Endodermal cell (in vitro differentiated cells): ENCODE data around the gene ITM2B. TPM values are rescaled to one million over a fixed set of nuclear protein-coding genes. Genes with fewer than 3 reads are reported as not detected.

Experiments
- DNase-seq: peaks from one replicate; pipeline ENCODE4 v3.0.0-alpha.2; 2017
- H3K27ac ChIP-seq: 2 replicates; pipeline ENCODE4 v1.5.1; 2013; ENCODE audit warnings: mild to moderate bottlenecking, low read depth, low read length, moderate library complexity
- H3K27me3 ChIP-seq: 2 replicates; pipeline ENCODE4 v1.6.1; 2013; ENCODE audit warnings: mild to moderate bottlenecking, low read length, moderate library complexity; ENCODE audit not compliant: insufficient read depth, control insufficient read depth, poor library complexity, severe bottlenecking
- H3K36me3 ChIP-seq: 2 replicates; pipeline ENCODE4 v1.7.0; 2013; ENCODE audit warnings: mild to moderate bottlenecking, low read length, moderate library complexity; ENCODE audit not compliant: control insufficient read depth, insufficient read depth
- H3K4me1 ChIP-seq: one replicate; pipeline ENCODE4 v1.7.0; 2013; ENCODE audit warnings: low read length; ENCODE audit not compliant: control insufficient read depth, insufficient read depth
- H3K4me3 ChIP-seq: 2 replicates; pipeline ENCODE4 v1.5.1; 2013; ENCODE audit warnings: mild to moderate bottlenecking, low read length, moderate library complexity
- H3K9ac ChIP-seq: 2 replicates; pipeline ENCODE4 v1.6.1; 2013; ENCODE audit warnings: mild to moderate bottlenecking, low read length, moderate library complexity; ENCODE audit not compliant: poor library complexity, severe bottlenecking; ENCODE audit errors: extremely low read depth
- H3K9me3 ChIP-seq: 2 replicates; pipeline ENCODE4 v1.6.1; 2013; ENCODE audit warnings: mild to moderate bottlenecking, low read length, moderate library complexity; ENCODE audit not compliant: control insufficient read depth
- H3K27ac Mint-ChIP-seq: 2 replicates; pipeline ENCODE4 v1.8.0; 2020; ENCODE audit warnings: mixed read lengths
- H3K27me3 Mint-ChIP-seq: 2 replicates; pipeline ENCODE4 v1.8.0; 2021; ENCODE audit warnings: mild to moderate bottlenecking, mixed read lengths; ENCODE audit not compliant: insufficient read depth
- H3K36me3 Mint-ChIP-seq: 2 replicates; pipeline ENCODE4 v1.8.0; 2020; ENCODE audit warnings: low read depth, mixed read lengths
- H3K4me1 Mint-ChIP-seq: 2 replicates; pipeline ENCODE4 v1.8.0; 2020; ENCODE audit warnings: mixed read lengths
- H3K4me3 Mint-ChIP-seq: 2 replicates; pipeline ENCODE4 v1.8.0; 2020; ENCODE audit warnings: mild to moderate bottlenecking, moderate library complexity, mixed read lengths
- H3K9me3 Mint-ChIP-seq: 2 replicates; pipeline ENCODE4 v1.8.0; 2020; ENCODE audit warnings: mild to moderate bottlenecking, mixed read lengths
- CTCF ChIP-seq: fragments of 200-600 bp; sonication (generic); conservative IDR thresholded peaks from 2 replicates; pipeline ENCODE4 v1.5.0; 2021; ENCODE audit warnings: antibody characterized with exemption, mild to moderate bottlenecking
- WGBS, 2 experiments: methylation state at CpG; one replicate each; pipeline versions ENCODE4 v1.1.5 to v1.1.7; 2013; ENCODE audit warnings: missing lambda C conversion rate in 2 of 2, mixed read lengths in 1 of 2; ENCODE audit not compliant: insufficient coverage in 1 of 2, insufficient read length in 1 of 2; 5-methylcytosine and 5-hydroxymethylcytosine counted together
- total RNA-seq, 2 donors: library from RNA; stranded (reverse); fragmentation: NEBNext Ultra II Directional in 1 of 2; extraction: Animal tissue kit (Norgen Biotek cat#: 25700) in 1 of 2; gene quantifications; 2 replicates in 1 of 2; 3 replicates in 1 of 2; pipeline ENCODE4 v1.2.1, GENCODE V29; 2021

Gene ITM2B
- total RNA-seq, 2 donors from 2014 or later: 158 to 170 TPM

GRCh38 chr13:48311223-48311622 is 78.2 kb downstream of the ITM2B start:
- no peaks in the 10 kb centered on the region for H3K27me3 Mint-ChIP-seq
- Histone ChIP-seq H3K27me3 (no peaks in the 10 kb centered on the region), H3K4me3 (no peak overlapping the region), H3K9me3 (no peaks in the 10 kb centered on the region), H3K36me3 (no peaks in the 10 kb centered on the region), H3K4me1 (no peaks in the 10 kb centered on the region), H3K27ac (no peak overlapping the region), H3K9ac (no peak overlapping the region)
- no peaks in the 10 kb centered on the region for H3K4me1 Mint-ChIP-seq
- peaks cover 10% of the 10 kb centered on the region for H3K9me3 Mint-ChIP-seq
- H3K4me3 Mint-ChIP-seq: no peak overlapping the region
- peaks cover 14% of the 10 kb centered on the region for H3K36me3 Mint-ChIP-seq
- no peak for DNase-seq
- TF ChIP-seq CTCF: no peak
- WGBS, 2 experiments: 100% methylated on average over 1 of the region's 1 CpG
- no peak overlapping the region for H3K27ac Mint-ChIP-seq

- WGBS, 2 experiments: 88 to 93% methylated on average over 13 to 16 of the region's 17 CpGs
- TF ChIP-seq CTCF: no peak
- Histone ChIP-seq H3K27me3 (no peaks in the 10 kb centered on the region), H3K9me3 (no peaks in the 10 kb centered on the region), H3K36me3 (no peaks in the 10 kb centered on the region), H3K9ac (no peak overlapping the region), H3K4me1 (no peaks in the 10 kb centered on the region), H3K27ac (no peak overlapping the region), H3K4me3 (no peak overlapping the region)
- no peak for DNase-seq
- peaks cover 16% of the 10 kb centered on the region for H3K9me3 Mint-ChIP-seq
- no peak overlapping the region for H3K4me3 Mint-ChIP-seq
- H3K4me1 Mint-ChIP-seq: no peaks in the 10 kb centered on the region
- no peak overlapping the region for H3K27ac Mint-ChIP-seq
- peaks cover 29% of the 10 kb centered on the region for H3K36me3 Mint-ChIP-seq
- H3K27me3 Mint-ChIP-seq: no peaks in the 10 kb centered on the region
Observed at GRCh38 chr13:48315969-48316650, 83.1 kb downstream of the ITM2B start.

GRCh38 chr13:48316826-48317510 is 84.0 kb downstream of the ITM2B start:
- no peaks in the 10 kb centered on the region for H3K36me3 ChIP-seq
- H3K27me3 Mint-ChIP-seq: no peaks in the 10 kb centered on the region
- no peaks in the 10 kb centered on the region for H3K4me1 ChIP-seq
- H3K4me3 ChIP-seq: no peak overlapping the region
- no peaks in the 10 kb centered on the region for H3K27me3 ChIP-seq
- H3K4me3 Mint-ChIP-seq: no peak overlapping the region
- peaks cover 23% of the 10 kb centered on the region for H3K9me3 Mint-ChIP-seq
- H3K27ac Mint-ChIP-seq: no peak overlapping the region
- no peaks in the 10 kb centered on the region for H3K4me1 Mint-ChIP-seq
- no peak for TF ChIP-seq CTCF
- no peak for DNase-seq
- peaks cover 6% of the 10 kb centered on the region for H3K9me3 ChIP-seq
- peaks cover 35% of the 10 kb centered on the region for H3K36me3 Mint-ChIP-seq
- H3K9ac ChIP-seq: no peak overlapping the region
- H3K27ac ChIP-seq: no peak overlapping the region
- WGBS, 2 experiments: 96 to 100% methylated on average over 28 to 43 of the region's 43 CpGs
